Lung (tissue), 12 donors: ENCODE measurements around the gene LAYN. TPM values are rescaled to one million over a fixed set of nuclear protein-coding genes. Genes with fewer than 3 reads are reported as not detected.

Experiments used
- ATAC-seq: fragments of 200-7000 bp; cut with Tn5 transposase; one replicate; pipeline ENCODE4 v1.9.1; 2020; ENCODE audit warnings: moderate number of reproducible peaks; ENCODE audit not compliant: insufficient read depth, low FRiP score
- DNase-seq, 3 donors: peaks; one replicate each; pipeline ENCODE4 v3.0.0-alpha.2; 2013 to 2017
- H3K27ac ChIP-seq, 2 donors: one replicate each; pipeline ENCODE4 v1.5.1; 2013; ENCODE audit warnings: mild to moderate bottlenecking in 2 of 2, moderate library complexity in 2 of 2, control low read depth in 1 of 2, inconsistent platforms in 1 of 2, low read depth in 1 of 2, low read length in 1 of 2
- H3K27me3 ChIP-seq, 3 donors: one replicate each; pipeline ENCODE4 v1.5.1; 2013; ENCODE audit warnings: low read length in 2 of 3; ENCODE audit not compliant: control insufficient read depth in 3 of 3, insufficient read depth in 3 of 3
- H3K36me3 ChIP-seq, 4 donors: one replicate each; pipeline ENCODE4 v1.5.1; 2013; ENCODE audit warnings: low read length in 4 of 4, mild to moderate bottlenecking in 1 of 4, moderate library complexity in 1 of 4; ENCODE audit not compliant: control insufficient read depth in 4 of 4, insufficient read depth in 4 of 4
- H3K4me1 ChIP-seq, 5 donors: one replicate each; pipeline ENCODE4 v1.5.1; 2013; ENCODE audit warnings: low read length in 5 of 5, mild to moderate bottlenecking in 2 of 5, moderate library complexity in 1 of 5; ENCODE audit not compliant: control insufficient read depth in 5 of 5, insufficient read depth in 5 of 5
- H3K4me3 ChIP-seq: one replicate; pipeline ENCODE4 v1.5.1; 2013; ENCODE audit warnings: mild to moderate bottlenecking, control low read depth, moderate library complexity
- H3K9ac ChIP-seq, 2 donors: one replicate each; pipeline ENCODE4 v1.5.1; 2013; ENCODE audit warnings: low read length in 2 of 2, control low read depth in 1 of 2; ENCODE audit not compliant: insufficient read depth in 1 of 2
- H3K9me3 ChIP-seq, 4 donors: one replicate each; pipeline ENCODE4 v1.5.1; 2013; ENCODE audit warnings: low read length in 3 of 4, mild to moderate bottlenecking in 1 of 4, moderate library complexity in 1 of 4; ENCODE audit not compliant: control insufficient read depth in 4 of 4, insufficient read depth in 3 of 4
- WGBS, 2 donors: extraction: QIAGEN DNeasy Blood & Tissue Kit; methylation state at CpG; one replicate each; pipeline ENCODE4 v1.1.7; 2013; 5-methylcytosine and 5-hydroxymethylcytosine counted together
- polyA plus RNA-seq, 2 donors: library from polyadenylated mRNA; stranded (reverse); fragments of 200-250 nt; gene quantifications; one replicate each; pipeline ENCODE4 v1.2.1, GENCODE V29; 2013
- total RNA-seq, 2 donors: library from RNA; depleted of rRNA in 1 of 2; stranded (reverse); fragments of >200 nt in 1 of 2; gene quantifications; one replicate each; pipeline ENCODE4 v1.2.1, GENCODE V29; 2014 to 2021
- TF ChIP-seq, protein P1 (sequence below): IDR thresholded peaks from 2 replicates; pipeline ENCODE4 v1.5.1; 2012; ENCODE audit warnings: mild to moderate bottlenecking; ENCODE audit errors: control extremely low read depth, extremely low read depth
- donor health status: control.
- donor health status: control.
- donor health status: Bipolar disorder and iron deficiency.
- donor health status: healthy.
- donor health status: DM: yes; HTN: yes; CAD: no.

LAYN gene
- total and polyA plus RNA-seq, 4 donors, result 6.5 to 13.4 (median 11.3) TPM

- ATAC-seq (no peak), DNase-seq (no peak)
- H3K27me3 ChIP-seq, result no peaks in the 10 kb centered on the region
- TF ChIP-seq, protein P1, sequence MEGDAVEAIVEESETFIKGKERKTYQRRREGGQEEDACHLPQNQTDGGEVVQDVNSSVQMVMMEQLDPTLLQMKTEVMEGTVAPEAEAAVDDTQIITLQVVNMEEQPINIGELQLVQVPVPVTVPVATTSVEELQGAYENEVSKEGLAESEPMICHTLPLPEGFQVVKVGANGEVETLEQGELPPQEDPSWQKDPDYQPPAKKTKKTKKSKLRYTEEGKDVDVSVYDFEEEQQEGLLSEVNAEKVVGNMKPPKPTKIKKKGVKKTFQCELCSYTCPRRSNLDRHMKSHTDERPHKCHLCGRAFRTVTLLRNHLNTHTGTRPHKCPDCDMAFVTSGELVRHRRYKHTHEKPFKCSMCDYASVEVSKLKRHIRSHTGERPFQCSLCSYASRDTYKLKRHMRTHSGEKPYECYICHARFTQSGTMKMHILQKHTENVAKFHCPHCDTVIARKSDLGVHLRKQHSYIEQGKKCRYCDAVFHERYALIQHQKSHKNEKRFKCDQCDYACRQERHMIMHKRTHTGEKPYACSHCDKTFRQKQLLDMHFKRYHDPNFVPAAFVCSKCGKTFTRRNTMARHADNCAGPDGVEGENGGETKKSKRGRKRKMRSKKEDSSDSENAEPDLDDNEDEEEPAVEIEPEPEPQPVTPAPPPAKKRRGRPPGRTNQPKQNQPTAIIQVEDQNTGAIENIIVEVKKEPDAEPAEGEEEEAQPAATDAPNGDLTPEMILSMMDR, result no peak
- peaks cover 0 to 3% (median 0%) of the 10 kb centered on the region in 4 donors for H3K9me3 ChIP-seq
- peaks cover 0 to 7% (median 0%) of the 10 kb centered on the region in 4 donors for H3K36me3 ChIP-seq
- no peak overlapping the region for H3K4me3 ChIP-seq
- H3K4me1 ChIP-seq, result no peaks in the 10 kb centered on the region
- H3K27ac ChIP-seq, result no peak overlapping the region
- no peak overlapping the region for H3K9ac ChIP-seq
Observed at GRCh38 chr11:111554532-111554931, 14.0 kb downstream of the LAYN start.

- Histone ChIP-seq H3K27ac (no peak overlapping the region), H3K36me3 (peaks cover 0 to 12% (median 0%) of the 10 kb centered on the region in 4 donors), H3K4me1 (no peaks in the 10 kb centered on the region), H3K4me3 (no peak overlapping the region), H3K9me3 (peaks cover 0 to 3% (median 0%) of the 10 kb centered on the region in 4 donors), H3K9ac (no peak overlapping the region), H3K27me3 (no peaks in the 10 kb centered on the region)
- DNase-seq (no peak), ATAC-seq (no peak)
- TF ChIP-seq, protein P1, result no peak
Observed at GRCh38 chr11:111555255-111555654, 14.7 kb downstream of the LAYN start.

DNA sequence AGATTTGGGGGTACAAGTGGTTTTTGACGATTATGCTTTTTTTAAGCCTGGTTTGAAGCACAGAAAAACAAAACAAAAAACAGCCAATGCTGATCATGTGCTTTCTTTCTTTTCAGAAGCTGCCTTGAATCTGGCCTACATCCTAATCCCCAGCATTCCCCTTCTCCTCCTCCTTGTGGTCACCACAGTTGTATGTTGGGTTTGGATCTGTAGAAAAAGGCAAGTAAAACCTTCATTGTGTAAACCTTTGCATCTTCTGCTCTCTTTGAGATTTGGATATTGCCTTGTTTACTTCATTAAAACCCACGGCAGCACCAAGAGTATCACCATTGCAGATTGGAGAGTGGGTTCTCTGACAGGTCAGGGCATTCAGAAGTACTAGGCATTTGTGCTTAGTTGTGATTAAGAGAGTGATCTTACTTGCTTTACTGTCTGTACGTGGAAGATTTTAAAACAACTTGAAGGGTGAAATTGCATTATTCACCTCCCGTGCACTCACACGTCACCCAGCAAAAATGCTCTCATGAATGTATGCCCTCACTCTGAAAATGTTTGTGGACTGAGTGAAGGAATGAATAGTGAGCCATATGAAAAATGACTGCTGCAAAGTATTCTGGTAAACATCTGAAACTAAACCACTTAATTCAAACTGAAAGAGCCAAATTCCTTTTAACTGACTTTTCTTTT, 17.0 kb downstream of the LAYN start:
- no peak overlapping the region for H3K9ac ChIP-seq
- H3K36me3 ChIP-seq, result peaks cover 0 to 16% (median 0%) of the 10 kb centered on the region in 4 donors
- no peaks in the 10 kb centered on the region for H3K27me3 ChIP-seq
- no peak overlapping the region for H3K4me3 ChIP-seq
- DNase-seq (peak in 2 of 3 donors; percentile 27 to 54), ATAC-seq (peak; percentile 56)
- peaks cover 0 to 3% (median 0%) of the 10 kb centered on the region in 4 donors for H3K9me3 ChIP-seq
- TF ChIP-seq, protein P1, result no peak
- WGBS, 2 donors, result 73 to 89% methylated on average over 5 of the region's 5 CpGs
- H3K4me1 ChIP-seq, result peaks cover 0 to 2% (median 0%) of the 10 kb centered on the region in 5 donors
- peak overlapping the region in 1 of 2 donors; percentile 60 for H3K27ac ChIP-seq
